Smooth muscle cell (in vitro differentiated cells): ENCODE measurements around the gene RHOV. TPM values are rescaled to one million over a fixed set of nuclear protein-coding genes. Genes with fewer than 3 reads are reported as not detected.

Source experiments
- DNase-seq: peaks from one replicate; lab custom pipeline; 2025; ENCODE audit not compliant: unreplicated experiment; lab: John Stamatoyannopoulos, UW
- H2AFZ ChIP-seq: fragments of 200-600 bp; sonication (generic); 2 replicates; pipeline ENCODE4 v1.6.0; 2016; ENCODE audit warnings: antibody characterized with exemption, low read depth, mild to moderate bottlenecking
- H3F3A ChIP-seq: fragments of 200-600 bp; sonication (generic); 2 replicates; pipeline ENCODE4 v1.6.0; 2017; ENCODE audit warnings: antibody characterized with exemption, low read depth
- H3K27ac ChIP-seq: fragments of 200-600 bp; sonication (generic); 2 replicates; pipeline ENCODE4 v1.5.1; 2016; ENCODE audit warnings: low read depth, mild to moderate bottlenecking
- H3K27me3 ChIP-seq: fragments of 200-600 bp; sonication (generic); 2 replicates; pipeline ENCODE4 v1.6.1; 2016; ENCODE audit warnings: low read depth, mild to moderate bottlenecking
- H3K36me3 ChIP-seq: fragments of 200-600 bp; sonication (generic); 2 replicates; pipeline ENCODE4 v1.5.1; 2016; ENCODE audit warnings: low read depth
- H3K4me1 ChIP-seq: fragments of 200-600 bp; sonication (generic); 2 replicates; pipeline ENCODE4 v1.5.1; 2016; ENCODE audit warnings: low read depth
- H3K4me2 ChIP-seq: fragments of 200-600 bp; sonication (generic); 2 replicates; pipeline ENCODE4 v1.6.0; 2016; ENCODE audit warnings: mild to moderate bottlenecking
- H3K4me3 ChIP-seq: fragments of 200-600 bp; sonication (generic); 2 replicates; pipeline ENCODE4 v1.5.1; 2016; ENCODE audit warnings: mild to moderate bottlenecking
- H3K79me2 ChIP-seq: fragments of 200-600 bp; sonication (generic); 2 replicates; pipeline ENCODE4 v1.6.0; 2016; ENCODE audit warnings: low read depth, mild to moderate bottlenecking
- H3K9ac ChIP-seq: fragments of 200-600 bp; sonication (generic); 2 replicates; pipeline ENCODE4 v1.6.0; 2016; ENCODE audit warnings: low read depth
- H3K9me3 ChIP-seq: fragments of 200-600 bp; sonication (generic); replicated peaks from 2 replicates; pipeline ENCODE4 v1.5.1; 2016; ENCODE audit warnings: low read depth
- H4K20me1 ChIP-seq: fragments of 200-600 bp; sonication (generic); 2 replicates; pipeline ENCODE4 v1.6.0; 2016; ENCODE audit warnings: low read depth
- WGBS: methylation state at CpG from one replicate; pipeline ENCODE4 v1.1.7; 2016; ENCODE audit warnings: low lambda C conversion rate; 5-methylcytosine and 5-hydroxymethylcytosine counted together
- polyA plus RNA-seq: library from polyadenylated mRNA; unstranded; fragments of >200 nt; fragmentation: Nextera tagmentation; extraction: Ambion mirVana; gene quantifications from 2 replicates; pipeline ENCODE4 v1.2.1, GENCODE V29; 2016
- total RNA-seq: library from RNA; depleted of rRNA; stranded (reverse); fragments of >200 nt; gene quantifications from 2 replicates; pipeline ENCODE4 v1.2.3, GENCODE V29; 2014
- TF ChIP-seq, protein P1 (sequence below): fragments of 200-600 bp; sonication (generic); IDR thresholded peaks from 2 replicates; pipeline ENCODE4 v1.5.1; 2017; ENCODE audit warnings: borderline replicate concordance, mild to moderate bottlenecking, antibody characterized with exemption; ENCODE audit not compliant: insufficient read depth, poor library complexity, severe bottlenecking

The RHOV gene
- total and polyA plus RNA-seq, 2 experiments from 2014 or later: 3.0 to 3.3 TPM

DNA sequence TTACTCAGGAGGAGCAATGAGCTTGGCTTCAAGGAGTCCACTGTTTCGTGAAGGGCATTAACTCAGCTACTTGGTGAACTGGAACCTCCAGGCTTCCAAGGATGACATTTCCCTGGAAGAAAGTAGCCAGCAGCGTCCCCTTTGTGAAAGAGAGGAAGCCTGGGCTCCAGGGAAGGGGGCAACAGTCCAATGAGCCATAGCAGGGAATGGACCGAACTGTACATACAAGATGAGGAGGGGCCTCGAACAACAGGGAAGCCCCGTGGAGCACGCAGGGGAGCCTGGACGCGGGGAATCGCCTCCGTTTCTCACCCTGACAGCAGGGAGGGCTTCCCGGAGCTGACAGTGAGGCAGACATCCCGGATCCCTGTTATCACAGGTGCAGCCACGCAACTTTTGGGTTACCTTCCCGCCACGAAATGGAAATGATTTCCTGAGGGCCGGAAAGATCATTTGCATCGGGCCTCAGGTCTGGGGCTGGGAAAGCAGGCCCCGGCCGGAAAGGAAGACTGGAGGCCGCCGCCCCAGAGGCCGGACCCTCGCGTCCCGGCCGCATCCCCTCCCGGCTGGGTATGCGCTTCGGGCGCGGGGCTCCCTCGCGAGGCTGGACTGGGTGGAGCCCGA, 30.7 kb downstream of the RHOV start:
- H3K4me1 ChIP-seq: peaks cover 12% of the 10 kb centered on the region
- DNase-seq: no peak

DNA sequence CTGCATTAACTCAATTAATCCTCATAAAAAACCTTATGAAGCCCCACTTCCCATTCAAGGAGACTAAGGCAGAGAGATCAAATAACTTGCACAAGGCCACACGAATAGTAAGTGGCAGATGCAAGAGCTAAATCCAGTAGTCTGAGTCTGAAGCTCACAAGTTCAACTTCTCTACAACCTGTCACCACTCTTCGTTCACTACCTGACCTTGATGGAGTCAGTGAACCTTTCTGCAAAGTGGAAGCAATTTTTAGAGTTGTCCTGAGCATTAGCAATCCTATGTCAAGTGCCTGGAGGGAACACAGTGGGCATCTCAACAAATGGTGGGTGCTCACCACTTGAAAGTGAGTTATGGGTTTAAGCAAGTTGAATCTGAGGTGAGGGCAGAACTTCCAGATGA, 32.3 kb downstream of the RHOV start:
- no peak overlapping the region for H3K4me3 ChIP-seq
- DNase-seq: no peak
- H4K20me1 ChIP-seq: no peaks in the 10 kb centered on the region
- H2AFZ ChIP-seq: no peak overlapping the region
- no peaks in the 10 kb centered on the region for H3K4me1 ChIP-seq
- no peaks in the 10 kb centered on the region for H3K36me3 ChIP-seq
- no peaks in the 10 kb centered on the region for H3K27me3 ChIP-seq
- no peaks in the 10 kb centered on the region for H3K9me3 ChIP-seq
- WGBS: 88% methylated on average over 2 of the region's 2 CpGs
- no peak overlapping the region for H3K4me2 ChIP-seq
- H3K79me2 ChIP-seq: peaks cover 4% of the 10 kb centered on the region
- H3K9ac ChIP-seq: no peak overlapping the region
- TF ChIP-seq, protein P1, sequence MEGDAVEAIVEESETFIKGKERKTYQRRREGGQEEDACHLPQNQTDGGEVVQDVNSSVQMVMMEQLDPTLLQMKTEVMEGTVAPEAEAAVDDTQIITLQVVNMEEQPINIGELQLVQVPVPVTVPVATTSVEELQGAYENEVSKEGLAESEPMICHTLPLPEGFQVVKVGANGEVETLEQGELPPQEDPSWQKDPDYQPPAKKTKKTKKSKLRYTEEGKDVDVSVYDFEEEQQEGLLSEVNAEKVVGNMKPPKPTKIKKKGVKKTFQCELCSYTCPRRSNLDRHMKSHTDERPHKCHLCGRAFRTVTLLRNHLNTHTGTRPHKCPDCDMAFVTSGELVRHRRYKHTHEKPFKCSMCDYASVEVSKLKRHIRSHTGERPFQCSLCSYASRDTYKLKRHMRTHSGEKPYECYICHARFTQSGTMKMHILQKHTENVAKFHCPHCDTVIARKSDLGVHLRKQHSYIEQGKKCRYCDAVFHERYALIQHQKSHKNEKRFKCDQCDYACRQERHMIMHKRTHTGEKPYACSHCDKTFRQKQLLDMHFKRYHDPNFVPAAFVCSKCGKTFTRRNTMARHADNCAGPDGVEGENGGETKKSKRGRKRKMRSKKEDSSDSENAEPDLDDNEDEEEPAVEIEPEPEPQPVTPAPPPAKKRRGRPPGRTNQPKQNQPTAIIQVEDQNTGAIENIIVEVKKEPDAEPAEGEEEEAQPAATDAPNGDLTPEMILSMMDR: no peak
- H3F3A ChIP-seq: no peaks in the 10 kb centered on the region
- no peak overlapping the region for H3K27ac ChIP-seq

More for the DNA sequence above, 30.7 kb downstream of the RHOV start:
- no peak overlapping the region for H3K9ac ChIP-seq
- TF ChIP-seq, protein P1: no peak
- H3K9me3 ChIP-seq: no peaks in the 10 kb centered on the region
- H3K36me3 ChIP-seq: no peaks in the 10 kb centered on the region
- H2AFZ ChIP-seq: peak overlapping the region; percentile 21
- peaks cover 4% of the 10 kb centered on the region for H3K79me2 ChIP-seq
- peak overlapping the region; percentile 95 for H3K4me2 ChIP-seq
- H3K27ac ChIP-seq: peak overlapping the region; percentile 45
- H3F3A ChIP-seq: no peaks in the 10 kb centered on the region
- H4K20me1 ChIP-seq: peaks cover 10% of the 10 kb centered on the region
- 7% methylated on average over 34 of the region's 34 CpGs for WGBS
- H3K27me3 ChIP-seq: no peaks in the 10 kb centered on the region
- peak overlapping the region; percentile 79 for H3K4me3 ChIP-seq

DNA sequence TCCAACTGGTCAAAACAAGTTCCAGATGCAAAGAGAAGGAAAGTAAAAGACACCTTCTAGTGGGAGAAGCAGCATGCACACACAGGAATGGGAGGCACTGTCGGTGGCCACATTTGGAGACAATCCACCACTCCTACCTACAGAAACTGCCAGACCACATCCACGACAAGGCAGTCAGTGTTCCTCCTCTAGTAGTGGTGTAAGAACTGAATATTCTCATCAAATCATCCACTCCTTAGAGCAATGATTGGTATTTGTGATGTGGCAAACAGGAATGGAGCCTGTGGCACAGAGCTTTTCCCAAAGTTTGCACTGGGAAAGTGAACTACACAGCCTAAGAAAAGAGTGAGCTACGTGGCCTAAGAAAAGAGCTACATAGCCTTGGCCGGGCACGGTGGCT, 35.3 kb downstream of the RHOV start:
- no peak overlapping the region for H3K4me3 ChIP-seq
- no peak overlapping the region for H2AFZ ChIP-seq
- no peaks in the 10 kb centered on the region for H3K79me2 ChIP-seq
- no peak overlapping the region for H3K9ac ChIP-seq
- DNase-seq: no peak
- no peak overlapping the region for H3K4me2 ChIP-seq
- no peaks in the 10 kb centered on the region for H4K20me1 ChIP-seq
- no peaks in the 10 kb centered on the region for H3K27me3 ChIP-seq
- TF ChIP-seq, protein P1: no peak
- WGBS: 86% methylated on average over 5 of the region's 5 CpGs
- no peaks in the 10 kb centered on the region for H3K9me3 ChIP-seq
- H3K4me1 ChIP-seq: no peaks in the 10 kb centered on the region
- H3F3A ChIP-seq: no peaks in the 10 kb centered on the region
- no peak overlapping the region for H3K27ac ChIP-seq
- H3K36me3 ChIP-seq: no peaks in the 10 kb centered on the region

DNA sequence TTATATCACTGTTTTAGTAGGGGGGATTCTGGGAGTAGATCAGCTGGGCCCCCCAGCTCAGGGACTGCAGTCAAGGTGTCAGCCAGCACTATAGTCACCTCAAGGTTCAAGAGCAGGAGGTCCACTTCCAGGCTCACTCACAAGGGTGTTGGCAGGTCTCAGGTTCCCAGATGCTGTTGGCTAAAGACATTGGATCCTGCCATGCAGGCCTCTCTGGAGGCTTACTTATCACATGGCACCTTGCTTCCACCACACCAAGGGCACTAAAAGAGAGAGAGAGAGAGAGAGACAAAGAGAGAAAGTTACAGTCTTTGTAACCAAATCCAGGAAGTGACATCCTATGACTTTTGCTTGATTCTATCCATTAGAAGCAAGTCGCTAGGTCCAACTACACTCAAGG, 38.0 kb downstream of the RHOV start:
- WGBS: 97% methylated on average over 1 of the region's 1 CpG

More for the DNA sequence above, 38.0 kb downstream of the RHOV start:
- Histone ChIP-seq H3K79me2 (no peaks in the 10 kb centered on the region), H3K4me1 (no peaks in the 10 kb centered on the region), H3K36me3 (no peaks in the 10 kb centered on the region), H3F3A (no peaks in the 10 kb centered on the region), H3K27ac (no peak overlapping the region), H3K4me2 (no peak overlapping the region), H3K9ac (no peak overlapping the region), H3K4me3 (no peak overlapping the region), H3K9me3 (no peaks in the 10 kb centered on the region), H4K20me1 (no peaks in the 10 kb centered on the region), H3K27me3 (no peaks in the 10 kb centered on the region), H2AFZ (no peak overlapping the region)
- DNase-seq: no peak
- TF ChIP-seq, protein P1: no peak
